Stimulated activated CD8-positive, alpha-beta memory T cell treated with anti-CD3 and anti-CD28 coated beads, Interleukin-15, amount 100 ng/mL, for 4 hours (primary cell): ENCODE data around the gene ING4.

Experiments used
- DNase-seq, 2 donors: peaks; one replicate each; pipeline ENCODE4 v3.0.0-alpha.2; 2020; ENCODE audit warnings: low read depth in 2 of 2

The ING4 gene

GRCh38 chr12:6635856-6636531 is 26.9 kb downstream of the ING4 start, which contains the start of gene LPAR5:
TSS of gene LPAR5 (minus strand) at chr12:6635959. CDS start at chr12:6621248, 14,711 bp downstream.
- no peak for DNase-seq

GRCh38 chr12:6635375-6635855 is 27.5 kb downstream of the ING4 start:
- peak; percentile 50 to 64 for DNase-seq

- peak in 1 of 2 donors; percentile 41 for DNase-seq
These were observed 30.6 kb downstream of the ING4 start for GRCh38 chr12:6632026-6632983.

- no peak for DNase-seq
These were observed 31.4 kb downstream of the ING4 start for GRCh38 chr12:6631549-6631961.

GRCh38 chr12:6630736-6631135 is 32.2 kb downstream of the ING4 start:
- DNase-seq = no peak

- peak in 1 of 2 donors; percentile 30 for DNase-seq
These were observed 35.3 kb downstream of the ING4 start for GRCh38 chr12:6627616-6628015.

GRCh38 chr12:6626654-6627283 is 36.1 kb downstream of the ING4 start:
- DNase-seq = no peak

GRCh38 chr12:6620885-6621274 is 42.0 kb downstream of the ING4 start:
- no peak for DNase-seq

- DNase-seq = no peak
These were observed 42.6 kb downstream of the ING4 start for GRCh38 chr12:6620137-6620884.

GRCh38 chr12:6618483-6619225 is 44.3 kb downstream of the ING4 start:
- no peak for DNase-seq

GRCh38 chr12:6615802-6616201 is 47.1 kb downstream of the ING4 start:
- no peak for DNase-seq

GRCh38 chr12:6614513-6615172 is 48.3 kb downstream of the ING4 start:
- no peak for DNase-seq

- no peak for DNase-seq
These were observed 49.0 kb downstream of the ING4 start for GRCh38 chr12:6613776-6614512.

- no peak for DNase-seq
These were observed 49.7 kb downstream of the ING4 start for GRCh38 chr12:6613015-6613775.

- DNase-seq = no peak
These were observed 50.3 kb downstream of the ING4 start for GRCh38 chr12:6612652-6613014.

- DNase-seq = no peak
These were observed 50.7 kb downstream of the ING4 start for GRCh38 chr12:6612247-6612646.

- DNase-seq = no peak
These were observed 54.2 kb downstream of the ING4 start for GRCh38 chr12:6608592-6609281.
